SK-N-SH treated with all-trans-retinoic acid at 6 μM for 48 hours (cell line): ENCODE data around the gene GTF2F2.
A peak's percentile ranks its signal among the peaks of the same experiment; 100 is the strongest.

Source experiments
- ATAC-seq: fragments of 200-7000 bp; cut with Tn5 transposase; 3 replicates; pipeline ENCODE4 v1.9.1; 2020; ENCODE audit warnings: mild to moderate bottlenecking, moderate library complexity
- ARNTL ChIP-seq: fragments of 450-650 bp; formaldehyde crosslinking; IDR thresholded peaks from 2 replicates; pipeline ENCODE4 v1.5.0; 2020; ENCODE audit warnings: low read depth, mild to moderate bottlenecking, moderate library complexity, borderline replicate concordance
- BACH2 ChIP-seq: fragments of 250-450 bp; sonication (Bioruptor Pico); IDR thresholded peaks from 2 replicates; pipeline ENCODE4 v1.9.0; 2021; ENCODE audit warnings: mild to moderate bottlenecking, borderline replicate concordance
- CREB5 ChIP-seq: fragments of 250-450 bp; sonication (Bioruptor Pico); IDR thresholded peaks from 2 replicates; pipeline ENCODE4 v1.5.1; 2020; ENCODE audit warnings: low read depth, mild to moderate bottlenecking, moderate library complexity
- CSDC2 ChIP-seq: fragments of 250-450 bp; sonication (Bioruptor Pico); IDR thresholded peaks from 2 replicates; pipeline ENCODE4 v1.5.0; 2020; ENCODE audit warnings: mild to moderate bottlenecking, moderate library complexity
- CSRNP3 ChIP-seq: fragments of 250-450 bp; sonication (Bioruptor Pico); IDR thresholded peaks from 2 replicates; pipeline ENCODE4 v1.5.1; 2021; ENCODE audit warnings: mild to moderate bottlenecking, moderate library complexity
- ESRRG ChIP-seq: fragments of 250-450 bp; sonication (Bioruptor Pico); IDR thresholded peaks from 2 replicates; pipeline ENCODE4 v1.6.1; 2021; ENCODE audit warnings: mild to moderate bottlenecking
- ISL1 ChIP-seq: fragments of 250-450 bp; sonication (Bioruptor Pico); IDR thresholded peaks from 2 replicates; pipeline ENCODE4 v2.1.2; 2022; ENCODE audit warnings: mild to moderate bottlenecking, moderate library complexity
- OSR1 ChIP-seq: fragments of 250-450 bp; sonication (Bioruptor Pico); IDR thresholded peaks from 2 replicates; pipeline ENCODE4 v1.8.0; 2022; ENCODE audit warnings: moderate library complexity, mild to moderate bottlenecking, inconsistent platforms
- PATZ1 ChIP-seq: fragments of 250-450 bp; sonication (Bioruptor Pico); IDR thresholded peaks from 2 replicates; pipeline ENCODE4 v1.8.0; 2020; ENCODE audit warnings: mild to moderate bottlenecking, moderate library complexity, borderline replicate concordance
- POU6F1 ChIP-seq: fragments of 250-450 bp; sonication (Bioruptor Pico); IDR thresholded peaks from 2 replicates; pipeline ENCODE4 v1.8.0; 2021; ENCODE audit warnings: low read depth, mild to moderate bottlenecking, moderate library complexity, borderline replicate concordance
- PPARA ChIP-seq: fragments of 250-450 bp; sonication (Bioruptor Pico); IDR thresholded peaks from 2 replicates; pipeline ENCODE4 v1.5.0; 2020; ENCODE audit warnings: mild to moderate bottlenecking, borderline replicate concordance
- RARB ChIP-seq: fragments of 250-450 bp; sonication (Bioruptor Pico); IDR thresholded peaks from 2 replicates; pipeline ENCODE4 v1.8.0; 2021; ENCODE audit warnings: mild to moderate bottlenecking, moderate library complexity
- SNAI2 ChIP-seq: fragments of 250-450 bp; sonication (Bioruptor Pico); IDR thresholded peaks from 2 replicates; pipeline ENCODE4 v1.5.0; 2020; ENCODE audit warnings: mild to moderate bottlenecking, moderate library complexity
- TCF4 ChIP-seq: fragments of 250-450 bp; sonication (Bioruptor Pico); IDR thresholded peaks from 2 replicates; pipeline ENCODE4 v1.8.0; 2021; ENCODE audit warnings: mild to moderate bottlenecking, moderate library complexity, borderline replicate concordance
- TOX ChIP-seq: fragments of 250-450 bp; sonication (Bioruptor Pico); IDR thresholded peaks from 2 replicates; pipeline ENCODE4 v1.8.0; 2021; ENCODE audit warnings: mild to moderate bottlenecking, moderate library complexity, borderline replicate concordance
- TSHZ2 ChIP-seq: fragments of 250-450 bp; sonication (Bioruptor Pico); IDR thresholded peaks from 2 replicates; pipeline ENCODE4 v1.5.0; 2020; ENCODE audit warnings: mild to moderate bottlenecking, moderate library complexity
- ZC3H10 ChIP-seq: fragments of 250-450 bp; sonication (Bioruptor Pico); IDR thresholded peaks from 2 replicates; pipeline ENCODE4 v1.5.1; 2021; ENCODE audit warnings: mild to moderate bottlenecking, moderate library complexity
- ZFP3 ChIP-seq: fragments of 250-450 bp; sonication (Bioruptor Pico); IDR thresholded peaks from 2 replicates; pipeline ENCODE4 v1.5.0; 2020; ENCODE audit warnings: mild to moderate bottlenecking, moderate library complexity
- ZNF565 ChIP-seq: fragments of 450-650 bp; formaldehyde crosslinking; conservative IDR thresholded peaks from 2 replicates; pipeline ENCODE4 v1.5.0; 2020; ENCODE audit warnings: low read depth, mild to moderate bottlenecking, moderate library complexity
- ZNF70 ChIP-seq: fragments of 450-650 bp; formaldehyde crosslinking; IDR thresholded peaks from 2 replicates; pipeline ENCODE4 v1.5.0; 2020; ENCODE audit warnings: mild to moderate bottlenecking, moderate library complexity
- ZNF8 ChIP-seq: fragments of 450-650 bp; formaldehyde crosslinking; IDR thresholded peaks from 2 replicates; pipeline ENCODE4 v1.5.0; 2020; ENCODE audit warnings: mild to moderate bottlenecking, moderate library complexity

Gene GTF2F2

GRCh38 chr13:45325806-45326205 lies 205.5 kb downstream of the GTF2F2 start:
- ATAC-seq, result peak; percentile 70
- TF ChIP-seq ESRRG (CRISPR knock-in tag), result no peak
- TF ChIP-seq ZFP3 (CRISPR knock-in tag), result no peak
- TF ChIP-seq PPARA (CRISPR knock-in tag), result no peak
- no peak for TF ChIP-seq POU6F1 (CRISPR knock-in tag)
- no peak for TF ChIP-seq ZNF70 (CRISPR knock-in tag)
- TF ChIP-seq ZNF8 (CRISPR knock-in tag), result no peak
- TF ChIP-seq OSR1, result no peak
- no peak for TF ChIP-seq ISL1 (CRISPR knock-in tag)
- TF ChIP-seq RARB (CRISPR knock-in tag), result no peak
- TF ChIP-seq TSHZ2 (CRISPR knock-in tag), result no peak
- TF ChIP-seq TOX (CRISPR knock-in tag), result no peak
- no peak for TF ChIP-seq BACH2 (CRISPR knock-in tag)
- TF ChIP-seq PATZ1 (CRISPR knock-in tag), result no peak
- no peak for TF ChIP-seq CSRNP3 (CRISPR knock-in tag)
- no peak for TF ChIP-seq CSDC2
- TF ChIP-seq SNAI2 (CRISPR knock-in tag), result no peak
- no peak for TF ChIP-seq ZC3H10 (CRISPR knock-in tag)
- no peak for TF ChIP-seq ARNTL (CRISPR knock-in tag)
- TF ChIP-seq CREB5 (CRISPR knock-in tag), result no peak

- TF ChIP-seq ZC3H10 (CRISPR knock-in tag), result no peak
- TF ChIP-seq SNAI2 (CRISPR knock-in tag), result no peak
- no peak for TF ChIP-seq ZNF8 (CRISPR knock-in tag)
- no peak for TF ChIP-seq CREB5 (CRISPR knock-in tag)
- TF ChIP-seq BACH2 (CRISPR knock-in tag), result no peak
- no peak for TF ChIP-seq PPARA (CRISPR knock-in tag)
- no peak for TF ChIP-seq RARB (CRISPR knock-in tag)
- TF ChIP-seq ARNTL (CRISPR knock-in tag), result no peak
- TF ChIP-seq OSR1, result no peak
- TF ChIP-seq ESRRG (CRISPR knock-in tag), result no peak
- no peak for TF ChIP-seq CSDC2
- TF ChIP-seq TOX (CRISPR knock-in tag), result no peak
- no peak for TF ChIP-seq CSRNP3 (CRISPR knock-in tag)
- no peak for TF ChIP-seq ZNF70 (CRISPR knock-in tag)
- TF ChIP-seq TCF4 (CRISPR knock-in tag), result no peak
- TF ChIP-seq ZNF565, result no peak
- TF ChIP-seq ZFP3 (CRISPR knock-in tag), result no peak
- no peak for ATAC-seq
These were observed 207.1 kb downstream of the GTF2F2 start for GRCh38 chr13:45327253-45327955.
